T-helper 2 cell treated with Interferon-gamma antibody and Interleukin-4, amounts not matched to agents 100 ng/mL and 5 ng/mL, for 36 hours (primary cell): ENCODE results near the gene PAX5. TPM values are rescaled to one million over a fixed set of nuclear protein-coding genes. Genes with fewer than 3 reads are reported as not detected.
"Not testable (repeated sequence)": the region's sequence is repeated elsewhere in the genome, so short reads cannot be mapped to it uniquely, and the experiment has no call there.

Source experiments
- intact Hi-C: fragments of 100-400 bp; cut with micrococcal nuclease; formaldehyde crosslinking; loops from one replicate; pipeline ENCODE4 v1.15.1; 2023
- total RNA-seq: library from RNA; stranded (reverse); gene quantifications from 2 replicates; pipeline ENCODE4 v1.2.3, GENCODE V29; 2022

Gene PAX5
- total RNA-seq, 1 donor from 2014 or later = 0.11 TPM

GRCh38 chr9:36891341-36891811, 142.7 kb downstream of the PAX5 start:
- intact Hi-C loops = no loop called here

GRCh38 chr9:36889844-36890243, 144.2 kb downstream of the PAX5 start:
- intact Hi-C loops = no loop called here

GRCh38 chr9:36888551-36888950, 145.5 kb downstream of the PAX5 start:
- intact Hi-C loops = no loop called here

GRCh38 chr9:36884721-36885120, 149.3 kb downstream of the PAX5 start:
- intact Hi-C loops = no loop called here

- intact Hi-C loops = no loop called here
Measured at GRCh38 chr9:36882594-36882993, 151.5 kb downstream of the PAX5 start.

GRCh38 chr9:36881743-36882441, 152.2 kb downstream of the PAX5 start:
- intact Hi-C loops = no loop called here

GRCh38 chr9:36881316-36881715, 152.8 kb downstream of the PAX5 start:
- intact Hi-C loops = no loop called here

- intact Hi-C loops = no loop called here
Measured at GRCh38 chr9:36880075-36880474, 154.0 kb downstream of the PAX5 start.

- intact Hi-C loops = no loop called here
Measured at GRCh38 chr9:36878986-36879982, 154.8 kb downstream of the PAX5 start.

- intact Hi-C loops = no loop called here
Measured at GRCh38 chr9:36877239-36877638, 156.8 kb downstream of the PAX5 start.

- intact Hi-C loops = no loop called here
Measured at GRCh38 chr9:36876056-36876455, 158.0 kb downstream of the PAX5 start.

GRCh38 chr9:36874921-36875320, 159.1 kb downstream of the PAX5 start:
- intact Hi-C loops = no loop called here

GRCh38 chr9:36874261-36874660, 159.8 kb downstream of the PAX5 start:
- intact Hi-C loops = no loop called here

GRCh38 chr9:36873247-36873875, 160.7 kb downstream of the PAX5 start:
- intact Hi-C loops = loop anchor here (1.0 kb wide), 2 partner anchors 118 to 491 kb away; no protein-coding TSS in a partner anchor

- intact Hi-C loops = loop anchor here (1.0 kb wide), 2 partner anchors 119 to 492 kb away; no protein-coding TSS in a partner anchor
Measured at GRCh38 chr9:36872641-36873040, 161.4 kb downstream of the PAX5 start.

- intact Hi-C loops = no loop called here
Measured at GRCh38 chr9:36871606-36872005, 162.5 kb downstream of the PAX5 start.

- intact Hi-C loops = no loop called here
Measured at GRCh38 chr9:36870960-36871359, 163.1 kb downstream of the PAX5 start.

GRCh38 chr9:36869605-36870004, 164.5 kb downstream of the PAX5 start:
- intact Hi-C loops = not testable (repeated sequence)

GRCh38 chr9:36868586-36869282, 165.3 kb downstream of the PAX5 start:
- intact Hi-C loops = no loop called here

- intact Hi-C loops = no loop called here
Measured at GRCh38 chr9:36867672-36868471, 166.2 kb downstream of the PAX5 start.
